Activated CD8-positive, alpha-beta memory T cell treated with anti-CD3 and anti-CD28 coated beads, Interleukin-2, amount 50 U/mL, for 1 hour (primary cell): ENCODE results near the gene DPP10.

ENCODE experiments used
- DNase-seq: peaks from one replicate; pipeline ENCODE4 v3.0.0-alpha.2; 2020; ENCODE audit errors: extremely low read depth

The DPP10 gene

DNA sequence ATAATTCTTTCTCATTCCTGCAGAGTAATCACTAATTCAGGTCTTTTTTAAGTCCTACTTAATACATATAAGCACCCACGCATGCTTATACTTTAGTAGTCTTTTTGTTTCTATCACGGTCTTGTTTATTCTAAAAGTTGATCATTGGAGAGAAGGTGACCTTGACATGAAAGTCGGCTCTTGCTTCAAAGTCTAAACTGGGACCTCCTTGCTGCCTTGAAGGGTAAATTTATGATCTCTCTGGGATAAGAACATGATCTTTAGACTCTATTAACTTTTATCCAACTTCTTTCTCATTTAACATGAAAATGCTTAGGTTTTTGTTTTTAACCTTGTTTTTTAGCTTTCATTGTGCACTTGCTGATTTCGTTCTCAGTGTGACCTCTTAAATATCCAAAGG lies 792.3 kb downstream of the DPP10 start:
- no peak for DNase-seq

DNA sequence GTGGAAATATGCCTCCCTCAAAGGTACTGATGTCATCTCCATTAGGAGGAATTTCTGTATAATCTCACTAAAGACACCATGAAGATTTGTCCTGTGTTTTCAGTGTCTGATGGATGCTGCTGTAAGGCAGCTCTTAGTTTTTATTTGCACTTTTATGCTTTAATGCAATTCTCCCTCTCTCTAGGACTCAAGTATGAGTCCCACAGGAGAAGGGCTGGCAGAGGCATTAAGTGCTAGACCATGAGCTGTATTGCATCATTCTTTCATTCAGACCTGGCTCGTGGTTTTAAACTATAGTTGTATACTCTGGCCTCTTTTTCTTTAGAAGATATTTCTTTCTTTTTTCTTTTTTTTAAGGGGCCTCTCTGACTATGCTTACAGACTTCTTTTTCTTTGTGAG lies 805.6 kb downstream of the DPP10 start:
- no peak for DNase-seq

DNA sequence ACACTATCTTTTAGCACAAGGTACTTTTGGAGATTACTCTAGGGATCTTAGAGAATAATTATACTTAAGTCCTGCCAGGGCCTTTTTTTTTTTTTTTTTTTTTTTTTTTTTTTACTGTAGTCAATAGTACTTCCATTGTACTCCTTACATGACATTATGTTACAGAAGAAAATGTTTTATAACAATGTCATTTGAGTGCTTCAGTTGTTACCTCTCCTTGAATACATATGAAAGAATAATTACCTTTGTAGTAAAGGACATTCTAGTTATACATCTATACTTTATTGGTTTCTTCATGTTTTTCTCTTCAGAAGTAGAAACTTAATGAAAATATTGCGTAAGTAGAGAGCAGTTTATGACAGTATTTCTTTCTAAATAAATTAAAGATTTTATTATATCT lies 834.9 kb downstream of the DPP10 start:
- DNase-seq: no peak

DNA sequence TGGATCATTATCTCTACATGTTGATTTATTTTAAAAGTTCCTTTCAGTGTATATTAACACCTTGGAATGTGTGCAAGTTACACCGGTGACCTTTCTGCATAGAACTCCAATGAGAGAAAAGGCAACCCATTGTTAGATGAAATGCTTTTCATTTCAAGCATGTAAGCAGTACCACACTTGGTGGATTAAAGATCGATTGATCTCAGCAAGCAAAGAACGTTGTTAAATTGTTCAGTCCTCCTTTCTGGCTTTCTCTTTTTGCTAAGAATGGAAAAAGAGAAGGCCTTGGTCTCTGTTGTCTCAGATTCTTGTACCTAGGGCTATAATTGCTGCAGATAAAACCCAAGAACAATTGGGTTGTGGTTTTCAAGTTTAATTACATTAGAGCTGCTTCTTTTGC lies 843.0 kb downstream of the DPP10 start:
- no peak for DNase-seq

DNA sequence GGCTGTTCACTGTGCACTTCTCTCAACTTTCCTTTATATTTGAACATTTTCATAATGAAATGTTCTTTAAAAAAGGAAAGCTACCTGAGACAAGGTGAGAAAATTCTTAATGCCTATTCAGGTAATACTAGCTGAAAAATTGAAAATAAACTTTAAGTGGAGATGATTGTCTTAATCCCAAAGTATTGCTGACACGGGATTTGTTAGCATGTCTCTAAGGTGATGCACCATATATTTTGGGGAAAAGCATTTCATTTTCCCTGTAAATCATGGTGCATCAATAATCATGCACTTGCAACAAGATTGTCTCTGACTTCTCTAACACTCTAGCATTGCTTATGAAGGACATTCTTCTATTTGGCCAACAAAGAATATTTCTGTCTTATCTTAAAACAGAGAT lies 848.0 kb downstream of the DPP10 start:
- DNase-seq: no peak

DNA sequence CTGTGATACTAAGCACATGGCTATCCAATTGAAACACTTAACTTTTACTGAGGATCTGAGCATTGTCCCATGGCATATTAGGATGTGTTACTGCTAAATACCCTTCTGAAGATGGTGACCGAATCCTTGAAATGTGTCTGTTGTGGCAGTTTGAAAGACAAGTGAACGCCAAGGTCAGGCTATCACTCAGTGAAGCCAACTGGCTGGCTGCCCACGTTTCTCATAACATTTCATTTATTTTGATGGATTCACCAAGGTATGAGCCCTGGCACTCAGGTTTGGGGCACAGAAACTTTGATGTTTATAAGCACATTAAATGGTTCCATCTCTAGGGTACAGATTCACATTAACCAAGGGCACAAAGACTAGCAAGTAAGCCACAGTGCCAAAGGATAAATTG lies 850.3 kb downstream of the DPP10 start:
- DNase-seq: no peak

DNA sequence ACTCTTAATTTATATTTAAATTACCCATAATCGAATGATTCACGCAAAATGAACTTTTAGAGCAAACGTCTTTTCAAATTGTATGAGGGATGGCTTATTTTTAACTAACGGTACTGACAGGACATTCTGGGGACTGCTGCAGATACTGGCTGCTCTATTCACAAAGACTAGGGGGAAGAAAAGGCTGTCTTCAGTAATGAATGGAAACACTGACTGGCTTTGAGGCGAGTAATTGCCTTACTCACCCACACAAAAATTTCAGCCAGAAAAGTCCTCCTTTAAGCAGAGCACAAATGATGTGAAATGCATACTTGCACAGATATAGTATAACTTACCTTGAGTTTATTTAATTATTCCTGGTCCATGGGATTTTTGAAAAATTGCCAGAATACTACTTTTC lies 852.6 kb downstream of the DPP10 start:
- no peak for DNase-seq

DNA sequence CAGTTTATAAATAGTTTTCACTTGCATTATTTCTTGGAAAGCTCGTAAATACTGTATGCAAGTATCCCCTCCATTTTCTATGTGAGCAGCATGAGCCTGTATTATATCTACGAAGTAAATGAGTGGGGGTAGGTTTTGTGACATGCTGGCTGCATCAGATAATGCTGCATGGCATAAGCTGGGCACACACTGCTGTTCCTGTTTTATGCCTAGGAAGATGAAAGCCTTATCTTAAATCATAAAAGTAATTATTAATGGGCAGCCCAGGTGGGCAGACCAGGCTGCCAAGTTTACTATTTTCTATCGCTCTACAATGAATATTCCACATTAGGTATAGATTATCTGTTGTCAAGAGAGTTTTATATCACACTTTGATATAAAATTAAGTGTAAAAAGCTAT lies 854.6 kb downstream of the DPP10 start:
- no peak for DNase-seq

DNA sequence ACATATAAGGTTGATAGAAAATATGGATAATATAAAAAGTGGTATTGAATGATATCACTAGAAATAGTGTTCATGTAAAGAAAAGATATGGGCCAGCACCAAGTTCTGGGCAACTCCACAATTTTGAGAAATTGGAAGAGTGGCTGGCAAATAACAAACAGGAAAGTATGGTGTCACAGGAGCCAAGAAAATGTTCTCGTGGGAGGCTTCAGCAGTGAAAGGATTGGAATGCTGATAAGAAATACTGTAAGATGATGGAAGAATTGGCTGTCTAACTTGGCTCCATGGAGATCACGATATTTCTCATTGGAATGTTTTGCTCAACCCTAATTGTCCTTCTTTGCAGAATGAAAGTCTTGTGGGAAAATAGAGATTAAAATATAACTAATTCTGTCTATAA lies 856.8 kb downstream of the DPP10 start:
- no peak for DNase-seq

DNA sequence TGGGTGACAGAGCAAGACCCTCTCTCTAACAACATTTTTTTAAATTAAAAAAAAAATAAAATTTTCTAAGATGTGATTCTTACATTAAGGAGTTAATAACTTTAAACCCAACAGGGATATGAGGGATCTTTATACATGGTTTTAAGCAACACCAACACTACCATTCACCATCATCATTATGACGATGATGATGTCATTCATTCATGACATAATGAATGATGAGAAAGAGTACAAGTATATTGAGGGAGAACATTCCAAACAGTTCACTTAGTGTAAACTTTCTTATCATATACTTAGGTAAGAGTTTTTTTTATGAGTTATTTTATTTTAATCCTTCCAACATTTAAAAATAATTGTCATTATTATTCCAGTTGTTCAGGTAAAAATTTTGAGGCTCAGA lies 863.3 kb downstream of the DPP10 start:
- no peak for DNase-seq

DNA sequence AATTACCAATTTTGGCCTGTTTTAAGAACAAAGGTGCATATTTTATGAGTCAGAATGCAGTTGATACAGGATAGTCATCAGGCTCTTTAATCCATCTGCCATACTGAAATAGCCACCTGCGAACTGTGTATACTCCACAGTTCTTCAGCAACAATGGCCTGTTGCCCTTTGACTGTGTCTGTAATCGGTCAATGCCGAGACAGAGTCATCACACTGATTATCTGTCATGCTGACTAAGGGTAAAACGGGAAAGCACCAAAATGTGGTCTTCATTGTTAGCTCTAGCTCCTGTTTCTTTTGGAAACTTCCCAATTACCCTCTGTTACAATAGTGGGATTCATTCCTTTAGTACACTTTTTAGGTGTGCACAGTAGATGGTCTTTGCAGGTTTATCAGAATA lies 871.7 kb downstream of the DPP10 start:
- DNase-seq: no peak

DNA sequence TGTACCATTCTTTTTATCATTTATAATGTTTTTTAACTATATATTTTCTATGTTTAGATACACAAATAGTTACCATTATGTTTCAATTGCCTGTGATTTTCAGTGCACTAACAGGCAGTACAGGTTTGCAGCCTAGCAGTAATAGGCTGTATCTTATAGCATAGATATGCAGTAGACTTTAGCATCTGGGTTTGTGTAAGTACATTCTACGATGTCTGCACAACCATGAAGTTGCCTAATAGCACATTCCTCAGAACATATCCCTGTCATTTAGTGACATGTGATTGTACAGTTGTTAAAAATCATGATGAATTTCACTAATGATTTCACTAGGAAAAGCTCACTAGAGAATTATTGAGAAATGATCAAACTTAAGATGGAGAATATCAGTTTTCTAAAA lies 884.6 kb downstream of the DPP10 start:
- DNase-seq: no peak

DNA sequence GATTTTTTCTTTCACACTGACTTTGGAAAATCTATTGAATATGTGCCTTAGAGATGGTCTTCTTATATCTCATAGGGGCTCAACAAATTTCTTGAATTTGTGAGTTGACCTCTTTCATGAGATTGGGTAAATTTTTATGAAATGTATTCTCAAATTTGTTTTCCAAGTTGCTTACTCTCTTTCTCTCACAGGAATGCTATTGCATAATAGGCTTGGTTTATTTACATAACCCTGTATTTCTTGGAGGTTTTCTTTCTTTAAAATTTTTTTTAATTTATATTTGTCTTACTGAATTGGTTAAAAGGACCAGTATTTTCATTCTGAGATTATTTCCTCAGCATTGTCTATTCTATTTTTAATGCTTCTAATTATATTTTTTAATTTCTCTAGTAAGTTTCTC lies 917.1 kb downstream of the DPP10 start:
- no peak for DNase-seq

DNA sequence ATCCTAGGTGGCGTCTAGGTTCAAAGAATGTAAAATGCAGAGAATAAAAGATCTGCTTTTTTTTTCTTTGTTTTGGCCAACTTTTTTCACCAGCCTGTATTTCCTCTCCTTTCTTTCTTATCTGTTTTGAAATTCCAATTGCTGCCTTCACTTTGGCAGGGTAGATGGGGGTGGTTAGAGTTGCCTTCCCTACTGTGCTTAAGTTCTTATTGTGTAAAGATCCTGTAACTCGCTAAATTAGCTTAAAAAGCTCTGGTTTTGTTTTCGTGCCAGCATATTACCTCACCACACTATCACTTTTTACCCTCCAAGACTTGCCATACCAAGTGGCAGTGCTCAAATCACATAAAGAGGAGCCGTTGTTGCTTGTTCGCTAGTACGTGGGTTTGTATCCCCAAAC lies 921.7 kb downstream of the DPP10 start:
- DNase-seq: no peak

DNA sequence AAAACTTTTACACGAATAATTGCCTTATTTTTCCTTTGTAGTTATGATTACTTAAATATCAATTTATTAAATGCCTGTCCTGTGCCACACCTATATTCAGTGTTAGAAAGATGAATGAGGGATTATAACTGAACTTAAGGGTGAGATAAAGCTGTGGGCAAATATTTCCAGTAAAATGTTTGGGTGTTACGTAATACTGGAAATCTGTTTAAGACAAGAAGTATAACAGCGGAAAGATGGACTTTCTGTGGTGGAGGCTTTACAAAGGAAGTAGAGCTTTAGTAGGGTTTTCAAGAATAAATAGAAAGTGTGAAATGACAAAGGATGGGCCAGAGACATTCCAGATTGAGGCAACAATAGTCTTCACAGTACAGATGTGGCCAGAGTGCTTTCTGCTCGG lies 927.0 kb downstream of the DPP10 start:
- DNase-seq: no peak

DNA sequence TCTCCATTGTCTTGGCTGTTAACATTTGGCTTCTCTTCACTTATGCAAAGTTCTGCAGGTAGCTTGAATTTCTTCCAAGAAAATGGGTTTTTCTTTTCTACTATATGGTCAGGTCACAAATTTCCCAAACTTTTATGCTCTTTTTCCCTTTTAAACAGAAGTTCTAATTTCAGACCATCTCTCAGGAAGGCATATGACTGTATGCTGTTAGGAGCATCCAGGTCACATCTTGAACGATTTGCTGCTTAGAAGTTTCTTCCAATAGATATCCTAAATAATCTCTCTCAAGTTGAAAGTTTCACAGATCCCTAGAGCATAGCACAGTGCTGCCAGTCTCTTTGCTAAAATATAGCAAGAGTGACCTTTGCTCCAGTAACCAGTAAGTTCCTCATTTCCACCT lies 932.5 kb downstream of the DPP10 start:
- no peak for DNase-seq

DNA sequence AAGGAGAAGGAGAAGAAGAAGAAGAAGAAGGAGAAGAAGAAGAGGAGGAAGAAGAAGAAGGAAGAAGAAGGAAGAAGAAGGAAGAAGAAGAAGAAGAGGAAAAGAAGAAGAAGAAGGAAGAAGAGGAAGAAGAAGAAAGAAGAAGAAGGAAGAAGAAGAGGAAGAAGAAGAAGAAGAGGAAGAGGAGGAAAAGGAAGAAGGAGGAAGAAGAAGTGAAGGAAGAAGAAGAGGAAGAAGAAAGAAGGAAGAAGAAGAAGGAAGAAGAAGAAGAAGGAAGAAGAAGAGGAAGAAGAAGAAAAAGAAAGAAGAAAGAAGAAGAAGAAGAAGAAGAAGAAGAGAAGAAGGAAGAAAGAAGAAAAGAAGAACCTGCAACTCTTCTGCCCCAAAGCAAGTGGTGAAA lies 942.0 kb downstream of the DPP10 start:
- DNase-seq: no peak

DNA sequence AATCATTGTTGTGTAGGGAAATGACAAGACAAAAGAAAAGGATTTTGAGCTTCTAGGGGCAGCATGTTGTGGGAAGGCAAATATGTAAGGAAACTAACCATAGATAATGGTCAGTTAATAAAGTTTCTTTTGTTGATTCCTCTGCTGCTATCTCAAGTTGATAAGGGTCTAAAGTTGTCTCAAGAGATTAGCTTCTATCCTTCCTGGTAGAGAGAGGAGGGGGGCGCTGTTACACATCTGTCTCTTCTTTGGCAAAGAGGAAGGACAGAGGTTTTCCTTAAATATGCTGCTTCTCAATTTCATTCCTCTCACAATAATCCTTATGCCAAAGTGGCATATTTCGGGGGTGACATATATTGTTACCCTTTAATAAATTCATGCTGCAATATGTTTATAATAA lies 944.0 kb downstream of the DPP10 start:
- DNase-seq: no peak

DNA sequence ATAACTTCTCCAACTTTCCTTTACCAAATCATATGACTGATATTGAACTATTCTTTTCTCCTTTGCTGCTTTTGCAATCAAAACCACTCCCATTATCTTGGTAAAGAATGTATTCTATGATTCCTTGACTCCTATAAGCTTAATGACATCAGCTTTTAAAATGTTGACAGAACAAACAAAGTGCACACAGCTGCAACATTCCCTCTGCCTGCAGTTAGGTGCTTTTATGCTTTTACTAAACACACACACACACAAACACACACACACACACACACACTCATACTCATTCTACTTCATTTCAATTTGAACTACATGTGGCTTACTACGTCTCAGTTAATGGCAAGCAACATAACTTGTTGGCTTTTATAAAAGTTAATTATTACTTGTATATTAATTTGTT lies 946.6 kb downstream of the DPP10 start:
- no peak for DNase-seq

DNA sequence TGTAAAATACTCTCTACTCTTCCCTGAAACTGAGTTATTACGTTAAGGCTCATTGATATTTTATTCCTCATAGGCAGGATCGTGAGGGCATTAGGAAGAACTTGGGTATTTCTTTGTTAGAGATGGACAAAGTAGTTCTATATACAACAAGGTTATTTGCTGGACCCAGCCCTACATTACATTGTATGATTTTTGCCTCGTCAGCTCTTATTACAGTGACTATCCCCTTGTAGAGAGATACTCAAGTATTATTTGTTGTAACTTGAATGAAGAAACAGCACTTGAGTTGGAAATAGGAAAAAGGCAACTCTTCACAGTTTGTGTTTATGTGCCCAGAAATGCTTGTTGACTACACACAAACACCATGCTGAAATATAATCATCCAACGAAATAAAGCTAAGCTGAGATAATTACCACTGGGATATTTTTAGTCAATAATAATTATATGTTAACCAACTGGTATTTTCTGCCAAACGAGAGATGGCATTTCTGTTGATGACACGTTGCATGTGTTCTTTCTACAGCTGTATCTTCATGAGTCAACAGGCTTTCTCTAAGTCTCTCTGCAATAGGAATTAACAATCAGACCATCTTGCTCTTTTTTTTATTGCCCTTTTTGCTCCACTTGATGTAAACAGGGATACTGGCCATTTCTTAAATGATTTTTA lies 947.6 kb downstream of the DPP10 start:
- DNase-seq: no peak

DNA sequence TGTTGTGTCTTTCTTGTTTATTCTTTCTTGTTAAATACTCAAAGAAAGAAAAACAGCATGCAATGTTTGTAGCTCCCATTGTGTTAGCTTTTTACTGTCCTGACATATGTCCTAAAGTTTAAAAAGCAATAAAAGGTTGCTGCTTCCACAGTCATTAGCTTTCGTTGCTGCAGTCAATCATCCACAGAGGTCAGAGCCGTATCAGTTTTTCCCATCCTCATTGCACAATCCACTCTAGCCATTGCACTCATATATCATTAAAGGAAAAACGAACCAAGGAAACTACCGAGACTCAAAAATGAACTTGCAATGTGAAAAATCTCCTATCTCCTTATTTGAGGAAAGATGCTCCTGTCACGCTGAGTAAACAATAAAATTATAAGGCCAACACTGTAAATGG lies 954.1 kb downstream of the DPP10 start:
- DNase-seq: no peak

DNA sequence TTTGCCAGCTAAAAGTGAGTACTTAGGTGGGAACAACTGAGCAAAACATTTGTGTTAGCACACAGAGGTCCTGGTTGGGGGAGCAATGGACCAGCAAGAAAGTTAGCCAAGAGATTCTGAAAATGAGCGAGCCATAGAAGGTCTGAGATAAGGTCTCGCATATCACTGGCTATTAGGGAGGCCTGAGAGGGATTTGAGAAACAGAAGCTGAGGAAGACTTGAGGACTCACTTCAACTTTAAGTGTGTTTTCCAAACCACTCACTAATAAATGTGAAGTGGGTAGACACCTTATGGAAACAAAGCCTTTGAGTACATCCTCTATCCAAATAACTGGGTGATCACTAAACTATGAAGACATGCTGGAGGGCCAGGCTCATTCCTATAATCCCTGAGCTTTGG lies 958.5 kb downstream of the DPP10 start:
- no peak for DNase-seq

DNA sequence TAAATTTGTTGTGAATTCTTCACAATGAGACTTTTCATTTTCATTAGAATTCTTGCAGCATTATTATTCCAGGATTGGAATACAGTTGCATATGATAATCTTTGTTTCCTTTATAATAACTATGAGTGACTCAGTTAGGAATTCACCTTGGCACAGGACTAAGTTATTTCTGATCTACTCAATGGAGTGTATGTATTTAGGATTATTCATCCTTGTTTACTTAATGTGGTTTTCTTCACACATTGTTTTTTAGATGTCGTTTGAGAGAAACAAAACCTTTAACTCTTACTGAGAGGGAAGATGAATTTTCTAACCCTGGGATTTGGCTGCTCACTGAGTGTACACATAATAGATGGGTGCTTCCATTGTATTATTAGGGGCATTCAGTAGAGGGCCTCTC lies 970.1 kb downstream of the DPP10 start:
- no peak for DNase-seq

DNA sequence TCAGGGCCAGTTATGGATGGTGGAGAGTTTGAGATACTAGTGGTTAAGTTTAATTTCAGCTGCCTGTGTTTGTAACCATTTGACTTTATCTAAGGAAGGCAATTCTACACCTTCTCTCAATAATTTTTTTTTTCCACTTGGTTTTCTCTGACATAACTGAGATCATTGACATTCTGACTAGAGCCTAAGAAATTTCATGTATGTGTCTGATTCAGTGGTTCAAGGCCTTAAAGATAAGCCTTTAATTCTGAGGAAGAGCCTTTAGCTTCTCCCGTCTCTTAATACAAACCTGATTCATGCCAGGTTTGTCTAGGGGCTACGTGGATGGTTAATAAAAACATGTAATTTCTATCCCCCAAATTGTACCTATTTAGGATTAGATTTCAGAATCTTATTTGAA lies 971.4 kb downstream of the DPP10 start:
- DNase-seq: no peak

DNA sequence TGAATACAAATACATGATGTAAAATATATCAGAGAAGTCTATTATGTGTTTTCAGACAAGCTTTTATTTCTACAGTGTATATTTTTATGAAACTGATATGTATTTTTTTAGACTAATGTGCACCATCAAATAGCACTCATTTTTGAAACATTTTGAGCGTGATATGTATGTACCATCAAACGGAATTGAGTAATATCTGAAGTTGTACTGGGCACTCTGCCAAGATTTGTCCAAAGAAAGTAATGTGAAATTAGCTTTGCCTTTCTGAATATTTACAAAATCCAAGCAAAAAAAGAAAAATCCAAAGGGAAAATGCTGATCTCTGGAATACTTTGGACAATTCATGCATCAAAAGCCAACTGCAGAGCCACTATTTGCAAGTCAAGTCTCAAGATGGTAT lies 972.0 kb downstream of the DPP10 start:
- DNase-seq: no peak
